Stimulated activated CD4-positive, alpha-beta T cell treated with anti-CD3 and anti-CD28 coated beads, TNF-alpha, amount 100 ng/mL, for 24 hours (primary cell): ENCODE data around the gene KIF1B.

ENCODE experiments used
- DNase-seq, 3 experiments: peaks; one replicate each; pipeline ENCODE4 v3.0.0-alpha.2; 2020; ENCODE audit warnings: low read depth in 3 of 3

Gene KIF1B

DNA sequence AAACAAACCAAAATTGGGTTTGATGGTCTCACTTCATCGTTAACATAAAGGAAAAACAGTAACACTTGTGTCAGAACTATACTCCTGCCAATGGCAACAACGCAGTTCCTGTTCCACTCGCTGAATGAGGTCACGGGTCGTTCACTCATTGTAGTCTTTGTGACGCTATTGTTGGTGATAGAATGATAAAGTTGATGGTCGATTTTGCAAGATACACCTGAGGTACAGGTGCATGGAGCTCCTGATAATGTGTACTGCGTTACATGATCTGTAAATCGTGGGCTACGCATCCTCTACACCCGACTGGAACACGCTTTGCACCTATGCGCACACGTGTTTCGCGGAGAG, 219.5 kb downstream of the KIF1B start:
- DNase-seq, result no peak

DNA sequence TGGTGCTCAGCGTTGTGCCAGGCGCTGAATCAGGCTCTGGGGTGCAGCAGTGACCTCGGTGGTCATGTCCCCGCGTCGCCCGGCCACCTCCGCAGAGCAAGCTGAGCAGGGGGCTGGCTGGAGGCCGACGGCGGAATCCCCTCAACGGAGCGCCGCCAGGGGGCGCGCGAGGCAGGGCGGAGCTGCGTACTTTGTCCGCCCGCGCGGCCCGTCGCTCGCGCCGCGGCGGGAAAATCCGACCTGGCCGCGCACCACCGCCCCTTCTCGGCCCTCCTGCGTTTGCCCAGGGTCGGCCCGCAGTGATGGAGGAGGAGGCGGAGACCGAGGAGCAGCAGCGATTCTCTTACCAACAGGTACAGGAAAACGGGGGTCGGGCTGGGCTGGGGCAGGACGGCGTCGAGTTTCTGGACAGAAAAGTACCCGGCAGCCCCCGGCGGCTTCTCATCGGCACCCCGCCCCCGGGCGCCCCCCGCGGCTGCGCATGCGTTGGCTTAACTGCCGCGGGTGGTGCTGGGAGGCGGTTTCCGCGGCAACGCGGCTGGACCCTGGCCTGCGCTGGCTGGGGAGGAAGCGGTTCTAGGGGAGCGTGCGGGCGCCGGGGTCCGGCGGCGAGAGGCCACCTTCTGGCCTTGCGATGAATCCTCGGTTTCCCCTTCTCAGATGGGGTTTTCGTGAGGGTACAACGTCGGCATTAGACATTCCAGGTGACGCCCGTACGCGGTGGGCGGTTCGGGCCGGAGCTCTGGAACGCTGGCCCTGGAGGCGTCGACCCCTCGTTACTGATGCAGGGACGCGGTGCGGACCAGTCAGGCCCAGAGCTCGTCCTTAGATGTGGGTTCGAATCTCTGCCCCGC, 220.1 kb downstream of the KIF1B start, which contains the start of gene CENPS:
CENPS (plus strand) TSS at position 218 of the 854 bp plus-strand sequence; CDS start at position 303, 85 bp downstream.
- peak; percentile 76 to 92 (median 90) for DNase-seq
